Activated CD4-positive, alpha-beta memory T cell treated with anti-CD3 and anti-CD28 coated beads, Interleukin-2, amount 10 ng/mL, durations not matched to agents 7 days and 5 days (primary cell): ENCODE data around the gene CSNK2A3. TPM values are rescaled to one million over a fixed set of nuclear protein-coding genes. Genes with fewer than 3 reads are reported as not detected.
"Not testable (repeated sequence)": the region's sequence is repeated elsewhere in the genome, so short reads cannot be mapped to it uniquely, and the experiment has no call there.

Experiments used
- CTCF ChIA-PET: fragments of 350-600 bp; sonication (Branson Sonifier 250); formaldehyde crosslinking; loops from one replicate; lab custom pipeline; 2021; ENCODE audit warnings: antibody characterized with exemption, inconsistent platforms; lab: Charles Lee
- POLR2A ChIA-PET: fragments of 350-600 bp; sonication (Branson Sonifier 250); formaldehyde crosslinking; loops from one replicate; lab custom pipeline; 2021; ENCODE audit warnings: antibody characterized with exemption; lab: Charles Lee
- DNase-seq: peaks from one replicate; pipeline ENCODE4 v3.0.0-alpha.2; 2020
- H3K27ac Mint-ChIP-seq: one replicate; pipeline ENCODE4 v1.8.0; 2021; ENCODE audit warnings: mild to moderate bottlenecking, mixed read lengths
- H3K27me3 Mint-ChIP-seq: one replicate; pipeline ENCODE4 v1.8.0; 2021; ENCODE audit warnings: mixed read lengths
- H3K36me3 Mint-ChIP-seq: one replicate; pipeline ENCODE4 v1.8.0; 2021; ENCODE audit warnings: low read depth, mixed read lengths
- H3K4me1 Mint-ChIP-seq: one replicate; pipeline ENCODE4 v1.8.0; 2021; ENCODE audit warnings: mixed read lengths
- H3K4me3 Mint-ChIP-seq: one replicate; pipeline ENCODE4 v1.8.0; 2021; ENCODE audit warnings: mild to moderate bottlenecking, mixed read lengths
- H3K9me3 Mint-ChIP-seq: one replicate; pipeline ENCODE4 v1.8.0; 2021; ENCODE audit warnings: mixed read lengths
- total RNA-seq, 2 experiments: library from RNA; stranded (reverse); gene quantifications; one replicate each; pipeline ENCODE4 v1.2.3, GENCODE V29; 2021

CSNK2A3 gene
- 1 to 10 TPM; 1.9 to 3.0 TPM for total RNA-seq

DNA sequence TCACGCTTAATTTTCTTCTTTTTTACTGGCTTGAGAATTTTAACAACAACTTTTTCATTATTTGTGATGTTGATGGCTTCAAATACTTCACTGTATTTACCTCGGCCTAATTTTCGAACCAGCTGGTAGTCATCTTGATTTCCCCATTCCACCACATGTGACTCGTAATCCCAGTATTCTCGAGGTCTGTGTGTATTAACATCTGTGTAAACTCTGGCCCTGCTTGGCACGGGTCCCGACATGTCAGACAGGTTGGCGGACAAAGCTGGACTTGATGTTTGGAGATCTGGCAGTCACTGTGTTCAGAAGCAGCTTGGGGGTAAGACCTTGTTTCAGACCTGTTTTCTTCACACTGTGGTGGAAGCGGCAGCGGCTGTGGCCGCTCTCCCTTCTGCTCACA is at the start of gene CSNK2A3:
TSS of gene CSNK2A3 (minus strand) at position 373 of the 400 bp plus-strand sequence. CDS start at position 242, 131 bp downstream.
- POLR2A ChIA-PET, H3K4me1 Mint-ChIP-seq, DNase-seq, H3K27ac Mint-ChIP-seq, H3K9me3 Mint-ChIP-seq, H3K36me3 Mint-ChIP-seq, H3K4me3 Mint-ChIP-seq, CTCF ChIA-PET: not testable (repeated sequence)
- H3K27me3 Mint-ChIP-seq: peaks cover 11% of the 10 kb centered on the region

DNA sequence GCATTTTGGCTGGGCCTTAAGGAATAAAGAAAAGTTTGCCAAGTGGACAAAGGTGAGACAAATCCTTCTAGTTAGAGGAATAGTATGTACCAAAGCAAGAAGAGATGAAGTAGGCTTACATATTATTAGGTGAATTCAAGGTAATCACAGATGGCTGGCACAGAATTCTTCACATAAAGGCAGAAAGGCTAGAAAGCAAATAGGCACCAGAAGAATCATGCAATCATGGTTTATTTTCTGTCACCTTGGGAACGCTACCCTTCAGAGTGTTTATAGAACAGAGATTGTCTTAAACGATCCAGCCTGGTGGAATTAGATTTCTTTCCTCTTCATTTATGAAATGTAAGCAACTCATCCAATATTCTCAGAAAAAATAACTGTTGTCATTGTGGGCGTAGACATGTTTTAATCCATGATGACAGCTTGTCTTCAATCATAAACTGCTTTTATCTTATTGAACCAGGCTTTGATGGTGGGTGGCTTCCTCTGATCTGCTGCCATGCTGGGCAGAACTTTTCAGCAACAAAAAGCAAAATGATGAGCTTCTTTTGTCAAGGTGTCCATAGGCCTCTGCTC is 49.0 kb upstream of the CSNK2A3 start:
- Mint-ChIP-seq H3K36me3 (no peaks in the 10 kb centered on the region), H3K4me3 (no peak overlapping the region), H3K27me3 (no peaks in the 10 kb centered on the region), H3K9me3 (no peaks in the 10 kb centered on the region), H3K4me1 (no peaks in the 10 kb centered on the region), H3K27ac (no peak overlapping the region)
- DNase-seq: no peak
- ChIA-PET POLR2A (no interaction called here), CTCF (no interaction called here)

DNA sequence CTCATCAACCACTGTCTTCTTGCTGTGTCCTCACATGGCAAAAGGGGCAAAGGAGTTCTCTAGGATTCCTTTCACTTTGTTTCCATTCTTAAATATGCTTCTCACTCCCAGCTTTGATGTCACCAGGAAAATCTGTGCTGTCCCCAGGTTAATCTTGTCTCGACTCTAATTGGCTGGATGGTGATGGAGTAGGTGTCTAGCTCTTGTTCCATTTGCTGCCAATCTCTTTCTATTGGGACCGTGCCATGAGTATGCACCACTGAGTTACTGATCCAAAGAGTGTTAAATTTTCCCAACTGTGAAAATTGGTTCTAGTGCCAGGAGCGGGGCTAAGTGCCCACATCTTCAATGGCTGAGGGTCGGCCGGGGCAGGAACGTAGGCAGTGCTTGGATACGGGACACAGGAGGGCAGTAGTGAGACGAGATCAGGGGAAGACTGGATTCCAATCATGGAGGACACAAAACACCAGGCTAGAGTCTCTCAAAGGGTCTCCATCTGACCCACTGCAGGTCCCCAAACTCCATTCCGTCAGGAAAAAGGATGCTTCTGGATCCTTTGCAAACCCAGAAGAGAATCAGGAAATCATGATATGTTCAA is 47.7 kb upstream of the CSNK2A3 start:
- no peak for DNase-seq
- Mint-ChIP-seq H3K27ac (no peak overlapping the region), H3K4me3 (no peak overlapping the region), H3K36me3 (no peaks in the 10 kb centered on the region), H3K27me3 (no peaks in the 10 kb centered on the region), H3K9me3 (no peaks in the 10 kb centered on the region), H3K4me1 (no peaks in the 10 kb centered on the region)
- CTCF ChIA-PET: no interaction called here
- POLR2A ChIA-PET: no interaction called here

DNA sequence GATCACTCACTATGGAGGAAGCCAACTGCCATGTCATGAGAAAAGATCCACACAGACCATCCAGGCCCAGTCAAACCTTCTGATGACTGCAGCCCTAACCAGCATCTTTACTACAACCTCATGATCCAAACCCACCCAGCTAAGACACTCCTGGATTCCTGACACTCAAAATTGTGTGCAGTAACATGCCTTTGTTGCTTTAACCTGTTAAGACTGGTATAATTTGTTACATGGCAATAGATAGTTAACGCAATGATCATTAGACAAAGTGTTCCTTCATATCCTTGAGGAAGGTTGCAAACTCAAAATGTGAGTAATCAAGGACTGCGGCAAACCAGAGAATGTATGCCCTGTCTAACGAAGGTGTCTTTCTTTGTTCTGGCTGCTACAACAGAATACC is 47.1 kb upstream of the CSNK2A3 start:
- no peaks in the 10 kb centered on the region for H3K9me3 Mint-ChIP-seq
- POLR2A ChIA-PET: no interaction called here
- H3K36me3 Mint-ChIP-seq: no peaks in the 10 kb centered on the region
- no peak for DNase-seq
- H3K27ac Mint-ChIP-seq: no peak overlapping the region
- H3K4me3 Mint-ChIP-seq: no peak overlapping the region
- CTCF ChIA-PET: no interaction called here
- H3K27me3 Mint-ChIP-seq: no peaks in the 10 kb centered on the region
- H3K4me1 Mint-ChIP-seq: no peaks in the 10 kb centered on the region

DNA sequence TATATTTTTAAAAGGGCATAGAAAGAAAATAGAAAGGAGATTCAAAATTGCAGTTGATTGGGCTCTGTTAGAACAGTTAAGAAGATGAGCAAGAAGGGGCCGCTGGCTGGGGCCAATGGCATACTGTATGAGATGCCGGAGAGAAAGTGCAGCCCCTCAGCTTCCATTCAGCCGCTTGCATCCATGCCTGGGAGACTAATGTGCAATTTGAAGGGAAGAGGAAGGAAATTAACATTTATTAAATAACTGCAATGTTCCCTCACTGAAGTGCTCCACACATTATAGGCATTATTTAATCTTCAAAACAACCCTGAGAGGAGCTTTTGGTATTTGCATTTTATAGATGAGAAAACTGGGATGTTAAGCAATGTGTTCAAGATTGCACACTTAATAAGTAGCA is 44.7 kb upstream of the CSNK2A3 start:
- no peaks in the 10 kb centered on the region for H3K9me3 Mint-ChIP-seq
- H3K4me3 Mint-ChIP-seq: no peak overlapping the region
- ChIA-PET CTCF (no interaction called here), POLR2A (interaction anchor here (0.6 kb wide), 1 partner anchor 23 kb away, joined by 3 read pairs; no protein-coding TSS in a partner anchor)
- H3K36me3 Mint-ChIP-seq: no peaks in the 10 kb centered on the region
- no peaks in the 10 kb centered on the region for H3K27me3 Mint-ChIP-seq
- no peak overlapping the region for H3K27ac Mint-ChIP-seq
- DNase-seq: no peak
- H3K4me1 Mint-ChIP-seq: no peaks in the 10 kb centered on the region

DNA sequence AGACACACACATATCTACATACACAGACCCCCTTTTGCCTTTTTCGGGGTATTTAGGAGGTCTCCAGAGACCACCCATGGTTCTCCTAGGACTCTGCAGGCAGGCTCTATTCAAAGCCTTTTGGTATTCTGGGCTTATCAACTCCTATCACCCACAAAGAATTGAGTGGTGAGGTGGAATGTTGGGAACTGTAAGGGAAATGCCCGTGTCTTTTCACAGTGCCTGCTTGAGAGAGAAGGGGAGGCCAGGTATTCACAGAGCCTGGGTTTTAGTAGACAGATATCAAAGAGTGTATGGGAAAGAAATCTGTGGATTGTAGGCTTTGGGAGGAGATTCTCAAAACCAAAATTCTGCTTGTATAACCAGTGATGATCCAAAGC is 44.0 kb upstream of the CSNK2A3 start:
- no peak for DNase-seq
- H3K4me1 Mint-ChIP-seq: no peaks in the 10 kb centered on the region
- ChIA-PET POLR2A (no interaction called here), CTCF (no interaction called here)
- H3K4me3 Mint-ChIP-seq: no peak overlapping the region
- no peak overlapping the region for H3K27ac Mint-ChIP-seq
- H3K27me3 Mint-ChIP-seq: no peaks in the 10 kb centered on the region
- no peaks in the 10 kb centered on the region for H3K36me3 Mint-ChIP-seq
- no peaks in the 10 kb centered on the region for H3K9me3 Mint-ChIP-seq

DNA sequence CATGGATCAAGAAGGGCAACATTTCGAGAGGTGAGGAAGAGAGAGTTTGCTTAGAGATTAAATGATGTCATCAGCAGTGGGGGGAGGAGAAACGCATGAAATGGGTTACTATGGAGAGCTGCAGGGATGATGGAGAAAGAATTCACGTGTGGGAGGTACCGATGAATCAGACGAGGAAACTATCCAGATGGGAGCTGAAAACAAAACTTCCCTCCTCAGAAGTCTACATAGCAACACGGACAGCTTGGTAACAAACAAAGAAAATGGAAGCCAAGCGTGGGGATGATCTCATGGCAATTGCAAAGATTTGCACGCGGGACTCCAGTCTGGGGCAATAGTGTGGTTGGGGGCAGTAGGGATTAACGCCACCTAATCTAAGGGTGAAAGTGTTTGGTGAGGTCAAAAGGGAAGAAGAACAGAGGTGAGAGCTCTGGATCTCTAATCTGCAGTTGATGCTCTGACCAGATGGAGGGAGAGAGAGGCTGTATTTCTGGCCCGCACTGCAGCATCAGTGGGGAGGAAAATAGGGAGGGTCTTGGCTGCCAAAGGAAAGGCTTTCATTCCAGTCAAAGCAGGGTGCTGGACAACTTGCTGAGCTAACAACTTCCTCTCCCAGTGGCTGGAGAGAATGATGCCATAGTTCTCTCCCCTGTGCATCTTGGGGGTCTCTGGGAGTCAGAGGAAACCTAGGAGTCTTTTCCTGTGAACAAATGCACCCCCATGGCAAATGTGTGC is 43.4 kb upstream of the CSNK2A3 start:
- DNase-seq: no peak
- ChIA-PET CTCF (no interaction called here), POLR2A (no interaction called here)
- Mint-ChIP-seq H3K36me3 (no peaks in the 10 kb centered on the region), H3K4me3 (no peak overlapping the region), H3K9me3 (no peaks in the 10 kb centered on the region), H3K27ac (no peak overlapping the region), H3K27me3 (no peaks in the 10 kb centered on the region), H3K4me1 (no peaks in the 10 kb centered on the region)

DNA sequence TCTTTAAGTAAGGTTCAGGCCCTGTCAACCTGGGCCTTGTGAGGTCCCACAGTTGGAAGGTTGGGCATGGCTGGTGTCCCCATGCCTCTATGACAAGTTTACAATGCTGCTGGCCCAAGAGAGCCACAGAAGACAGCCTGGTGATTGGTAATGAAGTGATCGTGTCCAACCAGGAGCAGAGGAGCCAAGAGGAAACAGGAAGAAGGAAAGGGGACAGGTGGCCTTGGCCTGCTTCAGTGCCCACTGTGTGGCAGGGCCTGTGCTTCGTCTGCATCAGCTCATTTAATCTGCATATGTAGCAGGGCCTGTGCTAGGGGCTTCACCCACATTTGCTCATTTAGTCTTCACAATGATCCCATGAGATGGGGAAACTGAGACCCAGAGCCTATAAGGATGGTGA is 42.1 kb upstream of the CSNK2A3 start:
- Mint-ChIP-seq H3K4me1 (no peaks in the 10 kb centered on the region), H3K4me3 (no peak overlapping the region), H3K27ac (no peak overlapping the region), H3K27me3 (no peaks in the 10 kb centered on the region), H3K36me3 (no peaks in the 10 kb centered on the region), H3K9me3 (no peaks in the 10 kb centered on the region)
- ChIA-PET POLR2A (no interaction called here), CTCF (no interaction called here)
- no peak for DNase-seq

DNA sequence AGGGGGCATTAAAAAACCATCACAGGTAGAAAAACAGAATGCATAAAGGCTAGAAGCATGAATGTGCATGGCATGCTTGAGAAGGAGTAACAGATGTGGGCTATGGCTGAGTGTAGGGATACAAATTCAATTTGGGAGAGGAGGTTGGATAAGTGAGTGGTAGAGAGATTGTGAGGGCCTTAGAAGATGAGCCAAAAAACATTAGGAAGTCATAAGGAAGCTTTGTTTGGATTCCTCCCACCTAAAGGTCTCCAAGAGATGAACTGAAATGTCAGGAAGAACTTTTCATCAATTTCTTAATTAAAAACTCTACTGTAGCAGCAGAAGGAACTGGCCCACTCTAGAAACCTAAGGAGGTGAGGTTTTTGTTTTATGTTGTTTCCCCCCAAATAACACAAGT is 41.2 kb upstream of the CSNK2A3 start:
- no peaks in the 10 kb centered on the region for H3K9me3 Mint-ChIP-seq
- no peak for DNase-seq
- H3K4me3 Mint-ChIP-seq: no peak overlapping the region
- POLR2A ChIA-PET: no interaction called here
- H3K36me3 Mint-ChIP-seq: no peaks in the 10 kb centered on the region
- CTCF ChIA-PET: no interaction called here
- H3K27ac Mint-ChIP-seq: no peak overlapping the region
- H3K27me3 Mint-ChIP-seq: no peaks in the 10 kb centered on the region
- H3K4me1 Mint-ChIP-seq: no peaks in the 10 kb centered on the region

DNA sequence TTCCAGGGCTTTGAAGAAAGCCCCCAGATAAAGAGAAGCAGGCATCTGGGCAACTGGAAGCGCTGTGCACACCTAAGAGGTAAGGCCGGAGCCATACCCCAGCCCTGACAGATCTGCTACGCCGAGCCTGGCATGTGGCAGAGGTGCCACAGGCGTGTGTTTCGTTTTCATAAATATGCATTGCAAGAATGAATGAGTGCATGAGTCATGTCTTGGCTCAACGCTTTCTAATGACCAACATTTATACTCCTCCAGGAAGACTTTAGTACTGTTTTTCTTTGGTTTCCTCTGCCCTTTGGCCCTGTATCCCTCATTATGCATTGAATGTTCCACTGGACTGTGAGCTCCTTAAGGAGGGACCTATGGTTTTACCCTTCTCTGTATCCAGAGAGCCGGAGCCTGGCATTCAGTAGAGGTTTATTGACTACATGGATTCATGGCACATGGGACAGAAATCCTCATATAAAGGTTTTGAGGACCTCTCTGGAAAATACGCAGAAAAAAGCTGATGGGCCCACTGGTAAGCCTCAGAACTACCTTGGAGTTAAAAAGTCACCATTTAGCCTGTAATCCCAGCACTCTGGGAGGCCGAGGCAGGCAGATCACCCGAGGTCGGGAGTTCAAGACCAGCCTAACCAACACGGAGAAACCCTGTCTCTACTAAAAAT is 38.9 kb upstream of the CSNK2A3 start:
- H3K27me3 Mint-ChIP-seq: no peaks in the 10 kb centered on the region
- H3K27ac Mint-ChIP-seq: no peak overlapping the region
- no peaks in the 10 kb centered on the region for H3K36me3 Mint-ChIP-seq
- ChIA-PET CTCF (no interaction called here), POLR2A (no interaction called here)
- H3K4me1 Mint-ChIP-seq: no peaks in the 10 kb centered on the region
- DNase-seq: no peak
- no peak overlapping the region for H3K4me3 Mint-ChIP-seq
- H3K9me3 Mint-ChIP-seq: no peaks in the 10 kb centered on the region

DNA sequence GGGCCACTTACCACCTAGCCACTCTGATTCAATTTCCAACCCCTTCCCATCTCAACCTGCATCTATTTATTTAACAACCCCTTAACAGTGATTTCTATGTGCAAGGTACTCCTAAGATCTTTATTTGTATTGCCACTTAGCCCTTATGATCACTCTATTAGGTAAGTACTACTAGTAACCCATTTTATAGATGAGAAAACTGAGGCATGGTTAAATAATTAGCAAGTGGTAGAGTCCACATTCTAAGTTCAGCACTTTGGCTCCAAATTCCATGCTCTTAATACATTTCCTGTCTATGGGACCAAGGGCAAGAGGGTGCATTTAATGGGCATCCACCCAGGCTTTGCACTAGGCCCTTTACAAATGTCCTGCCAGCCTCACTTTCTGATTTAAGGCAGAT is 38.1 kb upstream of the CSNK2A3 start:
- no peak for DNase-seq
- ChIA-PET POLR2A (no interaction called here), CTCF (no interaction called here)
- Mint-ChIP-seq H3K4me3 (no peak overlapping the region), H3K27ac (no peak overlapping the region), H3K4me1 (no peaks in the 10 kb centered on the region), H3K36me3 (no peaks in the 10 kb centered on the region), H3K27me3 (no peaks in the 10 kb centered on the region), H3K9me3 (no peaks in the 10 kb centered on the region)

DNA sequence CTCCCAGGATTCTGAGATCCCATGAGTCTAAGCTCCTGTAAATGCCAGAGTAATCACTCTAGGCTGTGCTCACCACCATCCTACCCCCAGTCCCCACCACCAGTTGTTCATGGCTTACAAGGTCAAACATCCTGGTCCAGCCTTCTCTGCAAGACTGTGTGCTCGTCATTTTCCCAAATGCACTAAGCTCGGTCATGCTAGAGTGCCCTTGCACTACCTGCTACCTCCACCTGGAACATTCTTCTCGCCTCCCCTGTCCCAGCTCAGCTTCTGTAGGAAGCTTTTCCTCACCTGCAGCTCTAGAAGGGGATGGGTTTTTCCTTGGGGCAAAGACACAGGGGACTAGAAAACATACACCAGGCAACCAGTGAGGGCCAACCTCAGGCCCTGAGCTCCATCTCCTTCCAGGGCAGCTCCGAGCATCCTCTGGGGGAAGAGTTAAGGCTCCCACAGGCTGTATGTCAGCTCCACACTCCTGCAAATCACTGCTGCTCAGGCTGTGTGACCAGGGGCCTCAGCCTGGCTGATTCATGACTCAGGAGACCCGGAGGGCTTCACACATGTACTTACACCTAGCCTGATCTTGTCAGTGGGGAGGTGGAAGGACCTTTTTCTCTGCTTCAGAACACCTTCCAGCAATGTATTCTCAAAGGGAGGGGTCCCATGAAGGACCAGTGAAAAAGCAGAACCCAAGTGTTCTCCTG is 37.2 kb upstream of the CSNK2A3 start:
- no peaks in the 10 kb centered on the region for H3K27me3 Mint-ChIP-seq
- no peak overlapping the region for H3K4me3 Mint-ChIP-seq
- H3K9me3 Mint-ChIP-seq: no peaks in the 10 kb centered on the region
- H3K4me1 Mint-ChIP-seq: no peaks in the 10 kb centered on the region
- POLR2A ChIA-PET: no interaction called here
- no peak for DNase-seq
- no peaks in the 10 kb centered on the region for H3K36me3 Mint-ChIP-seq
- CTCF ChIA-PET: no interaction called here
- H3K27ac Mint-ChIP-seq: no peak overlapping the region

DNA sequence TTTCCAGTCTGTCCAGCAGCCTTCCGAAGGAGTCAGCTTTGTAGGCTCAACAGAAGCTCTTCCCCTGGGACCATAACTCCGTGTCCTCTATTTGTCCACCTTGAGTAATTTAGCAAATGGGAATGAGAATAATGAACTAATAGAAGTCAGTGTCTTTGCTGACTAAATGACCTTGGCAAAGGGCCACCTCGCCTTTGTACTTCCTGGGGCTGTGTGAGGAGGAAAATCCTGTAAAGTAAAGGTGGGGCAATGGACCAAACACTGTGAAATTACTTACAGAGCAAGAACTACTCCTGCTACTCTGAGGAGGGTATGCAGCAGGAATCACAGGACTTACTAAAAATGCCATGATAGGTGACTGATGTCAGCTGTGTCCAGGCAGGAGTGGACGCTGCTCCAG is 36.2 kb upstream of the CSNK2A3 start:
- CTCF ChIA-PET: no interaction called here

More for the DNA sequence above, 36.2 kb upstream of the CSNK2A3 start:
- Mint-ChIP-seq H3K36me3 (no peaks in the 10 kb centered on the region), H3K27ac (no peak overlapping the region), H3K27me3 (no peaks in the 10 kb centered on the region), H3K4me1 (no peaks in the 10 kb centered on the region), H3K9me3 (no peaks in the 10 kb centered on the region), H3K4me3 (no peak overlapping the region)
- DNase-seq: no peak
- POLR2A ChIA-PET: no interaction called here
